Measurements from ENCODE around the gene ZNF609. TPM values are rescaled to one million over a fixed set of nuclear protein-coding genes. Genes with fewer than 3 reads are reported as not detected.

Gene ZNF609
- total and polyA plus RNA-seq, 4 donors: 4.6 to 18.1 (median 8.0) TPM

- Histone ChIP-seq H3K9ac (ENCODE audit: low read depth in 1 of 2, low read length in 2 of 2) (no peak overlapping the region), H3K4me1 (ENCODE audit: control insufficient read depth in 4 of 4, insufficient read depth in 4 of 4, low read length in 3 of 4) (peaks cover 4 to 14% (median 8%) of the 10 kb centered on the region in 4 donors), H3K27ac (ENCODE audit: low read depth in 1 of 2, low read length in 2 of 2) (no peak overlapping the region), H3K27me3 (ENCODE audit: control insufficient read depth in 4 of 4, insufficient read depth in 4 of 4, low read length in 3 of 4) (no peaks in the 10 kb centered on the region), H3K36me3 (ENCODE audit: control insufficient read depth in 4 of 4, insufficient read depth in 3 of 4, low read depth in 1 of 4, low read length in 3 of 4) (peaks cover 0 to 3% (median 0%) of the 10 kb centered on the region in 4 donors), H3K4me3 (ENCODE audit: low read depth in 1 of 3, low read length in 3 of 3) (no peak overlapping the region), H3K9me3 (ENCODE audit: control insufficient read depth in 4 of 4, low read length in 3 of 4) (no peaks in the 10 kb centered on the region)
- TF ChIP-seq REST (IDR thresholded peaks at IDR 0.05): no peak
- no peak for TF ChIP-seq YY1 (IDR thresholded peaks at IDR 0.05)
- TF ChIP-seq NR2F2 (IDR thresholded peaks at IDR 0.05): no peak
- TF ChIP-seq, protein P1, sequence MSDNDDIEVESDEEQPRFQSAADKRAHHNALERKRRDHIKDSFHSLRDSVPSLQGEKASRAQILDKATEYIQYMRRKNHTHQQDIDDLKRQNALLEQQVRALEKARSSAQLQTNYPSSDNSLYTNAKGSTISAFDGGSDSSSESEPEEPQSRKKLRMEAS (IDR thresholded peaks at IDR 0.05): no peak
- no peak for TF ChIP-seq JUND (IDR thresholded peaks at IDR 0.05)
- TF ChIP-seq FOXA2 (IDR thresholded peaks at IDR 0.05): no peak
- TF ChIP-seq HNF4A (conservative IDR thresholded peaks at IDR 0.05): no peak
- TF ChIP-seq FOXA1 (IDR thresholded peaks at IDR 0.05): no peak
- TF ChIP-seq, protein P2, sequence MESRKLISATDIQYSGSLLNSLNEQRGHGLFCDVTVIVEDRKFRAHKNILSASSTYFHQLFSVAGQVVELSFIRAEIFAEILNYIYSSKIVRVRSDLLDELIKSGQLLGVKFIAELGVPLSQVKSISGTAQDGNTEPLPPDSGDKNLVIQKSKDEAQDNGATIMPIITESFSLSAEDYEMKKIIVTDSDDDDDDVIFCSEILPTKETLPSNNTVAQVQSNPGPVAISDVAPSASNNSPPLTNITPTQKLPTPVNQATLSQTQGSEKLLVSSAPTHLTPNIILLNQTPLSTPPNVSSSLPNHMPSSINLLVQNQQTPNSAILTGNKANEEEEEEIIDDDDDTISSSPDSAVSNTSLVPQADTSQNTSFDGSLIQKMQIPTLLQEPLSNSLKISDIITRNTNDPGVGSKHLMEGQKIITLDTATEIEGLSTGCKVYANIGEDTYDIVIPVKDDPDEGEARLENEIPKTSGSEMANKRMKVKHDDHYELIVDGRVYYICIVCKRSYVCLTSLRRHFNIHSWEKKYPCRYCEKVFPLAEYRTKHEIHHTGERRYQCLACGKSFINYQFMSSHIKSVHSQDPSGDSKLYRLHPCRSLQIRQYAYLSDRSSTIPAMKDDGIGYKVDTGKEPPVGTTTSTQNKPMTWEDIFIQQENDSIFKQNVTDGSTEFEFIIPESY (IDR thresholded peaks at IDR 0.05): no peak
- TF ChIP-seq EGR1 (IDR thresholded peaks at IDR 0.05; ENCODE audit: low read depth in 2 of 2): no peak
- no peak for TF ChIP-seq TAF1 (conservative IDR thresholded peaks at IDR 0.05)
- no peak for TF ChIP-seq RXRA (IDR thresholded peaks at IDR 0.05)
- no peak for TF ChIP-seq ATF3 (IDR thresholded peaks at IDR 0.05)
- no peak for TF ChIP-seq CTCF (IDR thresholded peaks at IDR 0.05; ENCODE audit: low read depth, low read length, missing input control)
- DNase-seq (ENCODE audit: low spot score): no peak
Measured at GRCh38 chr15:64485796-64486195, 25.4 kb downstream of the ZNF609 start.

- no peak overlapping the region for H3K9ac ChIP-seq (ENCODE audit: low read depth in 1 of 2, low read length in 2 of 2)
- no peak overlapping the region for H3K27ac ChIP-seq (ENCODE audit: low read depth in 1 of 2, low read length in 2 of 2)
- H3K4me3 ChIP-seq (ENCODE audit: low read depth in 1 of 3, low read length in 3 of 3): no peak overlapping the region
- peaks cover 0 to 3% (median 0%) of the 10 kb centered on the region in 4 donors for H3K36me3 ChIP-seq (ENCODE audit: control insufficient read depth in 4 of 4, insufficient read depth in 3 of 4, low read depth in 1 of 4, low read length in 3 of 4)
- no peaks in the 10 kb centered on the region for H3K9me3 ChIP-seq (ENCODE audit: control insufficient read depth in 4 of 4, low read length in 3 of 4)
- H3K27me3 ChIP-seq (ENCODE audit: control insufficient read depth in 4 of 4, insufficient read depth in 4 of 4, low read length in 3 of 4): no peaks in the 10 kb centered on the region
- no peak for DNase-seq (ENCODE audit: low spot score)
- H3K4me1 ChIP-seq (ENCODE audit: control insufficient read depth in 4 of 4, insufficient read depth in 4 of 4, low read length in 3 of 4): peaks cover 0 to 1% (median 0%) of the 10 kb centered on the region in 4 donors
- TF ChIP-seq RXRA (IDR thresholded peaks at IDR 0.05) (no peak), HNF4G (IDR thresholded peaks at IDR 0.05) (no peak), CTCF (IDR thresholded peaks at IDR 0.05; ENCODE audit: low read depth, low read length, missing input control) (no peak), RAD21 (IDR thresholded peaks at IDR 0.05) (no peak), FOXA2 (IDR thresholded peaks at IDR 0.05) (no peak), GABPA (IDR thresholded peaks at IDR 0.05 in 1 of 2, conservative IDR thresholded peaks at IDR 0.05 in 1 of 2) (no peak), YY1 (IDR thresholded peaks at IDR 0.05) (no peak), TAF1 (conservative IDR thresholded peaks at IDR 0.05) (no peak), FOXA1 (IDR thresholded peaks at IDR 0.05) (no peak), ATF3 (IDR thresholded peaks at IDR 0.05) (no peak), SP1 (IDR thresholded peaks at IDR 0.05) (no peak), JUND (IDR thresholded peaks at IDR 0.05) (no peak)
- TF ChIP-seq, protein P2 (IDR thresholded peaks at IDR 0.05): no peak
- TF ChIP-seq, protein P1 (IDR thresholded peaks at IDR 0.05): no peak
Measured at GRCh38 chr15:64490598-64491259, 30.4 kb downstream of the ZNF609 start.

Measured in liver (tissue), 9 donors.